Caco-2 (cell line): ENCODE data around the gene PLA2G4C. TPM values are rescaled to one million over a fixed set of nuclear protein-coding genes. Genes with fewer than 3 reads are reported as not detected.

Experiments used
- BruUV-seq: library from RNA; stranded (reverse); fragments of 400-500 nt; replicated peaks from 2 replicates; lab custom pipeline; 2021; lab: Mats Ljungman, UMichigan
- CTCF ChIA-PET: fragments of 300-600 bp; sonication (Branson Sonifier 250); formaldehyde crosslinking; loops from one replicate; lab custom pipeline; 2022; ENCODE audit warnings: antibody characterized with exemption; lab: Charles Lee
- POLR2A ChIA-PET: fragments of 300-600 bp; sonication (Branson Sonifier 250); formaldehyde crosslinking; loops from one replicate; lab custom pipeline; 2022; ENCODE audit warnings: antibody characterized with exemption; lab: Charles Lee
- DNase-seq, 2 experiments: peaks; one replicate each; pipeline versions ENCODE4 v3.0.0 to v3.0.0-alpha.2; 2020 to 2022
- H3K27me3 ChIP-seq: replicated peaks from 2 replicates; pipeline ENCODE4 v1.6.0; 2011; ENCODE audit warnings: low read length; ENCODE audit not compliant: control insufficient read depth, insufficient read depth
- H3K36me3 ChIP-seq: 2 replicates; pipeline ENCODE4 v1.5.1; 2011; ENCODE audit warnings: low read length; ENCODE audit not compliant: control insufficient read depth, insufficient read depth
- H3K4me1 ChIP-seq: fragments of 250-450 bp; sonication (Bioruptor Pico); 2 replicates; pipeline ENCODE4 v1.5.1; 2020; ENCODE audit warnings: mild to moderate bottlenecking
- H3K4me3 ChIP-seq: 2 replicates; pipeline ENCODE4 v1.5.1; 2011; ENCODE audit warnings: low read depth, mild to moderate bottlenecking, control low read depth, low read length
- H3K9me3 ChIP-seq: fragments of 250-450 bp; sonication (Bioruptor Pico); 2 replicates; pipeline ENCODE4 v1.5.1; 2020; ENCODE audit warnings: mild to moderate bottlenecking, moderate library complexity
- H3K27ac Mint-ChIP-seq: one replicate; pipeline ENCODE4 v1.8.0; 2022; ENCODE audit warnings: mixed read lengths; ENCODE audit not compliant: unreplicated experiment
- H3K27me3 Mint-ChIP-seq: one replicate; pipeline ENCODE4 v1.8.0; 2022; ENCODE audit warnings: mixed read lengths; ENCODE audit not compliant: insufficient read depth, unreplicated experiment
- H3K36me3 Mint-ChIP-seq: one replicate; pipeline ENCODE4 v1.8.0; 2022; ENCODE audit warnings: mild to moderate bottlenecking, mixed read lengths; ENCODE audit not compliant: insufficient read depth, unreplicated experiment
- H3K4me1 Mint-ChIP-seq: one replicate; pipeline ENCODE4 v1.8.0; 2022; ENCODE audit warnings: low read depth, mixed read lengths; ENCODE audit not compliant: unreplicated experiment
- H3K4me3 Mint-ChIP-seq: one replicate; pipeline ENCODE4 v1.8.0; 2022; ENCODE audit warnings: mild to moderate bottlenecking, moderate library complexity, mixed read lengths; ENCODE audit not compliant: unreplicated experiment
- H3K9me3 Mint-ChIP-seq: one replicate; pipeline ENCODE4 v1.8.0; 2022; ENCODE audit warnings: mixed read lengths; ENCODE audit not compliant: unreplicated experiment
- CTCF ChIP-seq, 2 experiments: fragments of 200-600 bp in 1 of 2; IDR thresholded peaks; 1 replicate in 1 of 2; 2 replicates in 1 of 2; pipeline versions ENCODE4 v1.5.1 to v1.8.0; 2011 to 2022; ENCODE audit warnings: antibody characterized with exemption in 1 of 2, control low read depth in 1 of 2, inconsistent platforms in 1 of 2, low read depth in 1 of 2, low read length in 1 of 2, mild to moderate bottlenecking in 1 of 2, moderate library complexity in 1 of 2; ENCODE audit not compliant: insufficient read depth in 1 of 2, severe bottlenecking in 1 of 2, unreplicated experiment in 1 of 2
- intact Hi-C: fragments of 100-400 bp; cut with micrococcal nuclease; formaldehyde crosslinking; loops from one replicate; pipeline ENCODE4 v1.10.0; 2022; ENCODE audit not compliant: unreplicated experiment
- total RNA-seq: library from RNA; stranded (reverse); gene quantifications from 2 replicates; pipeline ENCODE4 v1.2.3, GENCODE V29; 2022

PLA2G4C gene
- total RNA-seq, 1 experiment from 2014 or later = 1.5 TPM

- no peaks in the 10 kb centered on the region for H3K4me1 Mint-ChIP-seq
- no peak overlapping the region for H3K4me3 ChIP-seq
- H3K4me3 Mint-ChIP-seq = no peak overlapping the region
- H3K27ac Mint-ChIP-seq = no peak overlapping the region
- intact Hi-C loops = loop anchor here (1.0 kb wide), 3 partner anchors 28 to 189 kb away; no protein-coding TSS in a partner anchor
- peak; percentile 49 to 64 for DNase-seq
- no peaks in the 10 kb centered on the region for H3K4me1 ChIP-seq
- POLR2A ChIA-PET = no interaction called here
- no peaks in the 10 kb centered on the region for H3K27me3 Mint-ChIP-seq
- no peaks in the 10 kb centered on the region for H3K36me3 ChIP-seq
- H3K9me3 ChIP-seq = no peaks in the 10 kb centered on the region
- H3K36me3 Mint-ChIP-seq = peaks cover 43% of the 10 kb centered on the region
- peak; percentile 70 to 91 for TF ChIP-seq CTCF (IDR thresholded peaks at IDR 0.05; ENCODE audit: insufficient read depth in 1 of 2, low read depth in 1 of 2, low read length in 1 of 2, severe bottlenecking in 1 of 2, unreplicated experiment in 1 of 2)
- no peaks in the 10 kb centered on the region for H3K27me3 ChIP-seq
- CTCF ChIA-PET = interaction anchor here (0.6 to 1.3 kb wide), 5 partner anchors 13 to 46 kb away, joined by 3 to 8 read pairs (median 3); no protein-coding TSS in a partner anchor
- H3K9me3 Mint-ChIP-seq = no peaks in the 10 kb centered on the region
- BruUV-seq = no TSS peak
Measured at GRCh38 chr19:48152551-48152950, 41.9 kb upstream of the PLA2G4C start.

GRCh38 chr19:48149430-48149829 is 38.8 kb upstream of the PLA2G4C start:
- ChIA-PET CTCF (no interaction called here), POLR2A (no interaction called here)
- no peaks in the 10 kb centered on the region for H3K9me3 Mint-ChIP-seq
- BruUV-seq = no TSS peak
- Histone ChIP-seq H3K27me3 (no peaks in the 10 kb centered on the region), H3K9me3 (no peaks in the 10 kb centered on the region), H3K36me3 (no peaks in the 10 kb centered on the region), H3K4me1 (no peaks in the 10 kb centered on the region), H3K4me3 (no peak overlapping the region)
- peaks cover 53% of the 10 kb centered on the region for H3K36me3 Mint-ChIP-seq
- no peaks in the 10 kb centered on the region for H3K4me1 Mint-ChIP-seq
- H3K27ac Mint-ChIP-seq = no peak overlapping the region
- no peaks in the 10 kb centered on the region for H3K27me3 Mint-ChIP-seq
- DNase-seq = no peak
- H3K4me3 Mint-ChIP-seq = no peak overlapping the region
- intact Hi-C loops = no loop called here
- TF ChIP-seq CTCF (IDR thresholded peaks at IDR 0.05; ENCODE audit: insufficient read depth in 1 of 2, low read depth in 1 of 2, low read length in 1 of 2, severe bottlenecking in 1 of 2, unreplicated experiment in 1 of 2) = no peak

GRCh38 chr19:48148576-48148975 is 38.0 kb upstream of the PLA2G4C start:
- no peak for TF ChIP-seq CTCF (IDR thresholded peaks at IDR 0.05; ENCODE audit: insufficient read depth in 1 of 2, low read depth in 1 of 2, low read length in 1 of 2, severe bottlenecking in 1 of 2, unreplicated experiment in 1 of 2)
- intact Hi-C loops = no loop called here
- Mint-ChIP-seq H3K27ac (no peak overlapping the region), H3K9me3 (no peaks in the 10 kb centered on the region), H3K4me3 (no peak overlapping the region), H3K36me3 (peaks cover 53% of the 10 kb centered on the region), H3K4me1 (no peaks in the 10 kb centered on the region), H3K27me3 (no peaks in the 10 kb centered on the region)
- Histone ChIP-seq H3K36me3 (no peaks in the 10 kb centered on the region), H3K9me3 (no peaks in the 10 kb centered on the region), H3K4me3 (no peak overlapping the region), H3K4me1 (no peaks in the 10 kb centered on the region), H3K27me3 (no peaks in the 10 kb centered on the region)
- CTCF ChIA-PET = no interaction called here
- BruUV-seq = no TSS peak
- DNase-seq = no peak
- POLR2A ChIA-PET = no interaction called here
